ENCODE measurements around the gene HTRA2. TPM values are rescaled to one million over a fixed set of nuclear protein-coding genes. Genes with fewer than 3 reads are reported as not detected.
"Not testable (repeated sequence)": the region's sequence is repeated elsewhere in the genome, so short reads cannot be mapped to it uniquely, and the experiment has no call there.

The HTRA2 gene
- polyA plus RNA-seq, 3 donors = 31.2 to 34.5 (median 31.4) TPM

DNA sequence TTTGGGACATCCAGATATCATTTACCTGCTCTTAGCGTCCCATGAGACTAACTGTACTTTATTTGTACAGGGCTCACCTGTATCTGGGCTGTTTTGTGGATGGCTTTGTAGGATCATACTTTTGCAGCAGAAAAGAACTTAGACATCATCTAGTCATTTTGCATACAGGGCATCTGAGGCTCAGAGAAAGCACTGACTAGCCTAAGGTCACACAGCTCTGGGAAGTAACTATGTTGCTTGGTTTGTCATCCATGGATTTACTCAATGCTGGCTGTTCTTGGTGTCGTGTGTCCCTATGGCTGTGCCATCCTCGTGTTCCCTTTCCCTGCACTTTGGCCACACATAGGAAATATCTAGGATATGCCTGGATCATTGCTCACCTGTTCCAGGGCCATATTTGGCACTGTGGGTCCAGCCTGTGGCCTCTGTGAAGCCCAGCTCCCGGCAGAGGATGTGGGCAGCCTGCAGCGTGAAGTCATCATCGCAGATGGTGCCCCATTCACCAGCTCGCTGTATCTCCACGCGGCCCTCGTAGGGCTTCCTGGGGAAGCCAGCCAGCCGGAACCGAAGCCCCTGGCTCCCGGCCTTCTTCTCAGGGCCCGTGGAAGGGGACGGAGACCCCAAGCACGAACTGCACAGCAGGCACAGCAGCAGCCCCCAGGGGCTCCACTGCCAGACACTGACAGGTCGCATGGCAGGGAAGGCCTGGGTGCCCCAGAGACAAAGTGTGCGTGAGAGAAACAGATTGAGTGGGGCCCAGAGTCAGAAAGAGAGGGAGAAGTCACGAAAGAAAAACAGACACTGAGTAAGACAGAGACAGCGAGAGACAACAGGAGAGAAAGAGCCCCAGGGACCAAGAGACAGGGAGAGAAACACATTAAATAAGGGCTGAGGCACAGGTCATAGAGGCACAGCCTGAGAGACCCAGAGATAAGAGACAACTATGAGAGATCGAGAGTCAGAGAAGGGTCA lies 22.5 kb downstream of the HTRA2 start:
- no peak for DNase-seq (ENCODE audit: extremely low read depth in 1 of 11, low read depth in 9 of 11, low spot score in 4 of 11)

DNA sequence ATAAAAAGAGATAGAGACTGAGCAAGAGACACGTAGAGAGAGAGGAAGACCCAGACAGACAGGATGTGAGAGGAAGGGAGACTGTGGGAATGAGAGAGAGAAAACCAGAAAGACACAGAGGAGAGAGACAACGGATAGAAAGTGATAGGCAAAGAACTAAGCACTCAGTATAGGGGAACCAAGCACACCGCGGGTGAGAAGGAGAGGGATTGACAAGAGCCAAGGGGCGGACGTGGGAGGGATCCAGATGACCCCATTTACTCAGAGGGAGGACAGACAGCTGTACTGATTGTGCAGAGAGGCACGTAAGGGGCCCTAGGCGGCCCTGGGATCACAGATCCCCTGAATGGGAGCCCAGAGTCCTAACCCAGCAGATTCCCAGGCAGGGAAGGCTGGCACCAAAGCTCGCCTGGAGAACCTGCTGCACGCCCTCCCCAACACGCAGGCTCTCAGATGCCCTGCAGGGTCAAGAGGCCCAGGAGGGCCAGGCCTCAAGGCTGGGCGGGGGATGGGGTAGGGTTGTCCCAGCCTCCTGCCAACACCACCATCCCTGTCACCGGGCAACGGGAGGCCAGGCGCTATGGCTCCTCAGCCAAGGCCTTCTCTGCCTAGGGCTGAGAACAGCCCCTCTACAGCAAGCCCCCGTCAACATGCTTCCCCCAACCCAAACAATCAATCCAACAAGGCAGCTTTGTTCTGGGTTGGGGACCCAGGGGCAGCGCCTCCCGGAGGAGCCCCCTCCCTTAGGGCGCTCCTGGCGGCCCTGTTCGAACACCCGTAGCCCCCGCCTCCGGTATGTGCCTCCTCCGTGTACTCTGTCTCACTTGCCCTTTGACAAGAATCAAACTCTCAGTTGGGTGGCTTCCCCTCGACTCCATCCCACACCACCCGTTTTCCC lies 23.4 kb downstream of the HTRA2 start:
- peak in 1 of 11 donors; percentile 23 for DNase-seq (ENCODE audit: extremely low read depth in 1 of 11, low read depth in 9 of 11, low spot score in 4 of 11)

DNA sequence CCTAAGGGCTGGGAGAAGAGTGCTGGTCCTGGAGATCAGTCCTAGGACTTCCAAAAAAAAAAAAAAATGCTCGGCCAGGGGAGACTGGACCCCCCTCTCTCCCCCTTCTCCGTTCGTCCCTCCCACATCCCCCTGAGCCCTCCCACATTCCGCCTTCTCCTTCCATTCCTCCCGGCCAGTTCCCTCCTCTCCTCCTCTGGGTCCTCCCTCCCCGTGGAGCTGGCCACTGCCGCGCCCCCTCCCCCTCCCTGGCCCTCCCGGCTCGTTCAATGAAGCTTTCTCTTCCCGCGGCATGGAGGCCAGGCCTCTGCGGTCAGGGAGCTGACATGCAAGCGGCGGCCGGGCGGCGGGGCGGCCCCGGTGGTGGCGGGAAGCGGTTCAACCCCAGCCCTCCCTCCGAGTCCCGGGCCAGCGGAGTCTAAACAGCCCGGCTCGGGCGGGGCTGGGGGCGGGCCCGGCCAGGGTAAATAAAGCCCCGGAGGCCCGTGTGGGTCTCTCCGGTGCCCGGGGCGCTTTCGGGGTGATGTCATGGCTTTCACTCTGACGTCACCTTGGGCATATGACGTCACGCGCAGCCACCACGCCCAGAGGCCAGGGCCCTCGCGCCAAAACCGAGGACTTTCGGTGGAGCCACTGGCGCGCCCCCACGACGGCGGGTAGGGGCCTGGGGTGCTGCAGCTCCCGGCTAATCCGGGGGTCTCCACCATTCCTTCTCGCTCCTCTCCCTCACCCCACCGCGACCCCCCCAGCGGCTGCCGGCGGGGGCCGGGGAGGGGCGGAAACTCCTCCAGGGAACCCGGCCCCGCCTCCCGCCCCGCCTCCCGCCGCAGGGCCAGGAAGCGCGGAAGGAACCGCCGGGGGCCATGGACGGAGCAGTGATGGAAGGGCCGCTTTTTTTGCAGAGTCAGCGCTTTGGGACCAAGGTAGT lies 24.4 kb downstream of the HTRA2 start, which contains the start of the genes DOK1 and LOXL3:
DOK1 (plus strand) TSS at position 829 of the 928 bp plus-strand sequence; CDS start at position 864, 35 bp downstream.
LOXL3 (minus strand) TSS at position 51 of the 928 bp plus-strand sequence. CDS start 1,308 bp downstream, outside the sequence.
- peak in 10 of 11 donors; percentile 76 to 93 (median 87) for DNase-seq (ENCODE audit: extremely low read depth in 1 of 11, low read depth in 9 of 11, low spot score in 4 of 11)

DNA sequence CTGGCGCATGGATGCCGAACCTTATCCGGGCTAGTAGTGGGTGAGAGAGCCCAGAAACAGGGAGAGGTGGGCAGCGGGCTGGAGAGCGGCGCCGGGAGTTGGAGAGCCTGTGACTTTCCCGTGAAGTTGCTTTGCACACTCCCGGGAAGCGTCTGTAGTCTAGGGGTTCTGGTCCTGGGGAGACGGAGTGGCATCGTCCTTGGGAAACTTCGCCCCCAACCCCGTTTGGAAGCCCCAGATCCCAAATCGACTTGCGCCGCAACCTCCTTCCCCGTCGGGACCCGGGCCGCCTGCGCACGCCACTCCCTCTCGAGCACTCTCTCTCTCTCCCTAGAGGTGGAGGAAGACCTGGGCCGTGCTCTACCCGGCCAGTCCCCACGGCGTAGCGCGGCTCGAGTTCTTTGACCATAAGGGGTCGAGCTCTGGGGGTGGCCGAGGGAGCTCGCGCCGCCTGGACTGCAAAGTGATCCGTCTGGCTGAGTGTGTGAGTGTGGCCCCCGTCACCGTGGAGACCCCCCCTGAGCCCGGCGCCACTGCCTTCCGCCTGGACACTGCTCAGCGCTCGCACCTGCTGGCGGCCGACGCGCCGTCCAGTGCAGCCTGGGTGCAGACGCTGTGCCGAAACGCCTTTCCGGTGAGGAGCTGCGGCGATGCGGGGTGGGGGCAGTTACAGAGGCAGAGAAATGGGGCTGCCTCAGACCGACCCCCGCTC lies 25.2 kb downstream of the HTRA2 start:
- peak in 3 of 11 donors; percentile 31 to 51 (median 36) for DNase-seq (ENCODE audit: extremely low read depth in 1 of 11, low read depth in 9 of 11, low spot score in 4 of 11)

DNA sequence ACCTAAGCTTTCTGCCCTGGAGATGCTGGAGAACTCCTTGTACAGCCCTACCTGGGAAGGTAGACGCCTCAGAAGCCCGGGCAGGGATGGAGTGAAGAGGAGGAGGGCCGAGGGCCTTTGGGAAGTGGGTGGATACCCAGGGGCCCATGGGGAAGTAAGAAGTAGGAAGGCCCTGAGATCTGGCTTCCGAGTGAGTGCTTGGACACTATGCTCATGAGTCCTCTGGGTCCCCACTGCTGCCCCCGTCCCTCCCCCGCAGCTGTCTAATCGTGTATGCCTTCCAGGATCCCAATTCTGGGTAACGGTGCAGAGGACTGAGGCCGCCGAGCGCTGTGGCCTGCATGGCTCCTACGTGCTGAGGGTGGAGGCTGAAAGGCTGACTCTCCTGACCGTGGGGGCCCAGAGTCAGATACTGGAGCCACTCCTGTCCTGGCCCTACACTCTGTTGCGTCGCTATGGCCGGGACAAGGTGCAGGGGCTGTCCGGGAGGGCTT lies 25.9 kb downstream of the HTRA2 start:
- no peak for DNase-seq (ENCODE audit: extremely low read depth in 1 of 11, low read depth in 9 of 11, low spot score in 4 of 11)

DNA sequence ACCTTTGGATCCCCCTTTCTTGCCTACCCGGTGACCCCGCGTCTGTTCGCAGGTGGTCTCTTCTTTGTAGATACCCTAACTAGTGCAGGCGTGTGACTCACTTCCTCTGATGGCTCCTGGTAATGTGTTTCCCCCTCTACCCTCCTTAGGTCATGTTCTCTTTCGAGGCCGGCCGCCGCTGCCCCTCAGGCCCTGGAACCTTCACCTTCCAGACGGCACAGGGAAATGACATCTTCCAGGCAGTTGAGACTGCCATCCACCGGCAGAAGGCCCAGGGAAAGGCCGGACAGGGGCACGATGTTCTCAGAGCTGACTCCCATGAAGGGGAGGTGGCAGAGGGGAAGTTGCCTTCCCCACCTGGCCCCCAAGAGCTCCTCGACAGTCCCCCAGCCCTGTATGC lies 26.4 kb downstream of the HTRA2 start:
- no peak for DNase-seq (ENCODE audit: extremely low read depth in 1 of 11, low read depth in 9 of 11, low spot score in 4 of 11)

DNA sequence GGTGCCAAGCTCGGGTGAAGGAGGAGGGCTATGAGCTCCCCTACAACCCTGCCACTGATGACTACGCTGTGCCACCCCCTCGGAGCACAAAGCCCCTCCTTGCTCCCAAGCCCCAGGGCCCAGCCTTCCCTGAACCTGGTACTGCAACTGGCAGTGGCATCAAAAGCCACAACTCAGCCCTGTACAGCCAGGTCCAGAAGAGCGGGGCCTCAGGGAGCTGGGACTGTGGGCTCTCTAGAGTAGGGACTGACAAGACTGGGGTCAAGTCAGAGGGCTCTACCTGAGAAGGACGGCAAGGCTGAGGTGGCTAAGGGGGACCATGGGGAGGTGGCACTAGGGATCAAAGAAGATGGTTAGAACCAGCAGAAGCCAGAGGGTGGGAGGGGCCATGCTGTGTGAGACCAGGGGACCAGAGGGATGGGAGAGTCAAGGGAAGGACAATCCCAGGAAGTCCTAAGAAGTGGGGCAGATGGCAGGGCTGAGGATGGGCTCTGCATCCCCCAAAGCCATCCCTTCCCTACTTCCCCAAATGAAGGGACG lies 27.2 kb downstream of the HTRA2 start:
- DNase-seq (ENCODE audit: extremely low read depth in 1 of 11, low read depth in 9 of 11, low spot score in 4 of 11) = no peak

DNA sequence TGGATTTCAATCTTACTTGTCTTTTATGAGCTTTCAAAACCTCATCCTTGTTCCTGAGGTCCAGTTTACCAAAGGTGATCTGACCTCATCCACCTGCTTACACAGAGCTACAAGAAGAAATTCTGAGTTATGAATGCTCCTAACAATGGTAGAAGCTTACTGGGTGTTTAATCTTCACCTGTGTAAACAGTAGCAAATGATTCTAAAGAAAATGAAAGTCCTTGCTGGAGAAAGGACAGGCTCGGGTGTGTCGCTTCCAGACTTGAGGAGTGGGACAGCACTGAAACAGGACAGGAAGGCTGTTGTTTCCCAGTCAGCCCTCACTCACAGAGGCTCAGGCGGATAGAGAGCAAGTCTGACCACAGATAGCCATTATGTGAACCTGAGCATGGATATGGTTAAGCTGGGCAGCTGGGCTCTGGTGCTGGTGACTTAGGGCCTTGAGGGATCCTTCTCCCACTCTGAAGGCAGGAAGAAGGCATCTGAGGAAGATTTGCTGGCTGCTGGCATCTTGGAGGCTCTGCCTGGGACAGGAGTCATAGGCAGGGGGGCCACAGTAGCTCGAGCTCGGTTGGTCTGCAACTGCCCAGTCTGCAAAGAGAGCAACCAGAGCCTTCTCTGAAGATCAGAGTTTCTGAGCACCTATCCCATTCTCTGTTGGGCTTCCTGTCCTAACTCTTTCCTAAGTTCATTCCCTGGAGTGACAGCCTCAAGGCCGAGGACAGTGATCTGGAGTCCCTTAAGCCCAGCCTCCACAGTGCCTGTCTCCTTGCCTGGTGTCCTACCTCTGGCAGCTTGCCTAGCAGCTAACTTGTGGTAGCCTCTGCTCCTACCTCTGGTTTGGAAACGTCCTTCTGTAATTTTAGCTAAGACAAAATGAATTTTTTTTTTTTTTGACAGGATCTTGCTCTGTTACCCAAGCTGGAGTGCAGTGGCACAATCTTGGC lies 28.8 kb downstream of the HTRA2 start:
- DNase-seq (ENCODE audit: extremely low read depth in 1 of 11, low read depth in 9 of 11, low spot score in 4 of 11) = no peak

DNA sequence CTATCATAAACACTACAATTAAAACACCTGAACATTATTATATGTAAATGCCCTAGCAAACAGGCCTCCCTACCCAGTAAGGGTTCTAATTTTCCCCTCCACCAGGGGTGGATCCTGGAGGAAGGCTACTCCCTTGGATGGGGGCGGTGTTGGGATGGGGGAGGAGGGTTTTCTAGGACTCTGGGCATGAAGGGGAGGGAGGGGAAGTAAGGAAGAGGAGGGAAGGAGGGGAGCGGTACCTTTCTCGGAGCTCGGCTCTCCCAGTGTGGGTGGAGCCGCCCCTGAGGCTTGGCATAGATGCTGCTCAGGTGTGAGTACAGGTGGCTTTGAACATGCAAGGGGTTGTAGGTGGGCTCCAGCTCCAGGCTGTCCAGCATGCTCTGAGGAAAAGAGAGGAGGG lies 30.2 kb downstream of the HTRA2 start:
- DNase-seq (ENCODE audit: extremely low read depth in 1 of 11, low read depth in 9 of 11, low spot score in 4 of 11) = no peak

DNA sequence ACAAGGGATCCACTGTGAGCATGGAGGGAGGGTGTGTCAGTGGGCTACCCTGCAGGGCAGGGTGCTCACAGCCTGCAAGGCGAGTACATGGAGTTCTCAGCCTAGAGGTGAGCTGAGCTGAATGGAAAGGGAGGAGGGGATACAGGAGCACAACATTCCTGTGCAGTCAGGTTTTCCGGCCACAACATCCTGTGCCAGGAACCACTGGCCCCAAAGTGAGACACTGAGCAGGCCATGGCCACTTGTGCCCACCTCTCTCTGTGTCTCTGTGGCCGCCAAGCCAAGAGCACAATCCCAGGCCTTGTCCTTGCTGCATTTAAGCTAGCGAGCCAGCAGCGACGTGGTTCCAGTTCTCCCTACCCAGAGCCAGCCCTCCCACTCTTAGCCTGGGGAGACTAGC lies 30.9 kb downstream of the HTRA2 start:
- DNase-seq (ENCODE audit: extremely low read depth in 1 of 11, low read depth in 9 of 11, low spot score in 4 of 11) = no peak

DNA sequence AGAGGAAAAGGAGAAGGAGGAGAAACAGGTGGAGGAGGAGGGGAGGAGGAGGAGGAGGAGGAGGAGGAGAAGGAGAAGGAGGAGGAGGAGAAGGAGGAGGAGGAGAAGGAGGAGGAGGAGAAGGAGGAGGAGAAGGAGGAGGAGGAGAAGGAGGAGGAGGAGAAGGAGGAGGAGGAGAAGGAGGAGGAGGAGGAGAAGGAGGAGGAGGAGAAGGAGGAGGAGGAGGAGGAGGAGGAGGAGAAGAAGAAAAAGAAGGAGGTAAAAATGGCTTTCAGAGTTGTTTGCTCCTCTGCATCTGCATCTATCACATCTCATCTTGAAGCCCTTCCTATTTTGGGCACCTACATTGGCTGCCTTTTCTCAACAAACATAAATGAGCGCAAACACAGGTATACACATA lies 31.3 kb downstream of the HTRA2 start:
- DNase-seq (ENCODE audit: extremely low read depth in 1 of 11, low read depth in 9 of 11, low spot score in 4 of 11) = not testable (repeated sequence)

DNA sequence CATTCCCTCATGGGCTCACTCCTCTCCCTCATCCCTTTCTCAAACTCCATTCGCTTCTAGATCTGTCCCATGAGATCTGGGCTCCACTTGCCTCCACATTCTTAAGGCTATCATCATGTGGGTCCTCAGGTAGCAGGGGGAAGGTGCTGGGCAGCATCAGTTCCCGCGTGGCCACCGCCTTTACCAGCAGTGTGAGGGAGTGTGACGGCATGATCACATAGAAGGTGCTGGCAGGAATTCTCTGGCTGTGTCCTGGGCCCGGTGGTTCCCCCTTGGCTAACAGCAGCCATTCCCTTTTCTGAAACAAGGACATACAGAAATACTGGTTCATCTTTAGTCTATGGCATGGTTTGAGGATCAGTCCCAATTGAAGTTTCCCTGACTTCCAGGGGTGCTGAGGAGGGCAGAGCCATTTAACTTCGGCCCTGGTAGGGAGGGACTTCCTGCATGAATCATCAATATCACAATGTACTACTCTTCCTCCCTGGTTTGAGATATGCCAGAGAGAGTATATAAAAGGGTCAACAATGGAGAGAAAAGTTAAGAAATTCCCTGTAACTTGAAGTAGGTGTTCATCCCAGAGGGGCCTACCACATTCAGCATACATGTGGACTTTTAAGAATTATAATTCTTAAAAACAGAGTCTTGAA lies 32.5 kb downstream of the HTRA2 start:
- DNase-seq (ENCODE audit: extremely low read depth in 1 of 11, low read depth in 9 of 11, low spot score in 4 of 11) = no peak

DNA sequence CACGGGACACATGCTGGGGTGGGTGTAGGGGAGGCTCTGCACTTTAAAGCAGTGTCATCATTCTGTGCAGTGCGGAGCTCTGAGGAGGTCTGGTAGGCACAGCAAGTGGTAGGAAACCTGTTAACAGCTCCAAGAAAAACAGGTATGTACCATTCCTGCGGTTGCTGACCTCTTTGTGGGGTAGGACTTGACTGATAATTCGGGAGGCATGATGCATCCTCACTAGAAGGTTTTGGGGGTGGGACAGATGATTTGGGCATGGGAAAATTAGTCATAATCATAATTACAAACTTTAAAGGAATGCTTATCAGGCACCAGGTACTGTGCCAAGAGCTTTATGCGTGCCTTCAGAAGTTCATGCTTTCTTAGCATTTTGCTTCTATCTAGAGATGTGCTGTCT lies 34.5 kb downstream of the HTRA2 start:
- DNase-seq (ENCODE audit: extremely low read depth in 1 of 11, low read depth in 9 of 11, low spot score in 4 of 11) = no peak

DNA sequence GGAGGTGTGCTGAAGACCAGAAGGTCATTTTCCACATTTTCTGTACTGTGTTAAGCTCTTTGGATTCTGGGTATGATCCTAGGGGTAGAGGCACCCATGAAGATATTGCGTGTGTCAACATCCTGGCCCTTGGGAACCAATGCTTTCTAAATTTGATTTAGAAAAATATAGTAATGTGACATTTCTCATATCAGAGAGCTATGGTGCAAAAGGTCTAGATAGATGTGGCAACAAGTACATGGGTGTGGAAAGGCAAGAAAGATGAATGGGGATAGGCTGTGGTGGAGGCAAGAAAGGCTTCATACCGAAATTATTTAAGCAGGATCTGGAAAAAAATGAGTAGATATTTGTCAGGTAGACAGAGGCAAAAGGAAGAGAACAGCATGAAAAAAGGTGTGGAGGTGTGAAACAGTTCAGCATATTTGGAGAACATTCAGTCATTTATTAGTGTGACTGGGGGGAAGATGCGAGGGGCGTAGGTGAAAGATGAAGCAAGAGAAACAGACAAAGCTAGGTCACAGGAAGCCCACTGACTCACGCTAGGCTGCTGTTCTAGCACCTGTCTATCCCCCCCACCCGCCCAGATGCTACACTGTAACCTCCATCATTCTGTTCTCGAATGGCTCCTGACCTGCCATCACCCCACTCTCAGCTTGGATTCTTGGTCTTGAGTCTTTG lies 36.5 kb downstream of the HTRA2 start:
- no peak for DNase-seq (ENCODE audit: extremely low read depth in 1 of 11, low read depth in 9 of 11, low spot score in 4 of 11)

DNA sequence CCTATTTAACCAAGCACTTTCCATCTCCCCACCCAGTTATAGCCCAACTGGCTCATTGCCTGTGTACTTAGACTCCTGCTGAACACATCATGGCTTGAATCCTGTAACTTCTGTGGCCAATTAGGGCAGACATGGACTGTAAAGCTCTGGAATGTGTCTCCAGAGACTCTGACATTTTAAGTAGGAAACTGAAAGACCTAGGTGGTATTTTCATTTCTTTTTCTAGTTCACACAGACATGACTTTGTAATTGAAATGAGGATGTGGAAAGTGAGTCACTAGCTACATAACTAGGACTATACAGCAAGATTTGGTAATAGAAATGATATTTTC lies 37.0 kb downstream of the HTRA2 start:
- DNase-seq (ENCODE audit: extremely low read depth in 1 of 11, low read depth in 9 of 11, low spot score in 4 of 11) = no peak

DNA sequence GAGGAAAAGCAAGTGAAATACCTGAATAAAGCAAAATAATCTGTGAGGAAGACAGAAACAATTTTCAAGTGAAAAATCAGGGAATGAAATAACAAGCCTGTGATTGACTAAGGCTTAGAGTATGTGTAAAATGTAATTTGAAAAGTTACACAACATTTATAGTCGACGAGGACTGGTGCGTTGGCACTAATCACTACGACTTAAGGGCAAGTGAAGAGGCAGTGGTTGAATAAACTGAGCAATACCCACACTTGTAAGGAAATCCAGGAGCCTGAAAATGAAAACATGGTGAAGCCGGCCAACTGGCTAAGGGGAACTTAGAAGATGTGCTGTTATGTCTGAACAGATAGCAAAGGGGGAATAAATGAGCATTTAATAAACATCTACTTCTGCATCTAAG lies 38.1 kb downstream of the HTRA2 start:
- DNase-seq (ENCODE audit: extremely low read depth in 1 of 11, low read depth in 9 of 11, low spot score in 4 of 11) = no peak
